Activated effector memory CD4-positive, alpha-beta T cell treated with Interleukin-2 at 50 U/mL for 16 hours (primary cell): ENCODE measurements around the gene ABCF1.

Experiments
- DNase-seq: peaks from one replicate; pipeline ENCODE4 v3.0.0-alpha.2; 2020

ABCF1 gene

DNA sequence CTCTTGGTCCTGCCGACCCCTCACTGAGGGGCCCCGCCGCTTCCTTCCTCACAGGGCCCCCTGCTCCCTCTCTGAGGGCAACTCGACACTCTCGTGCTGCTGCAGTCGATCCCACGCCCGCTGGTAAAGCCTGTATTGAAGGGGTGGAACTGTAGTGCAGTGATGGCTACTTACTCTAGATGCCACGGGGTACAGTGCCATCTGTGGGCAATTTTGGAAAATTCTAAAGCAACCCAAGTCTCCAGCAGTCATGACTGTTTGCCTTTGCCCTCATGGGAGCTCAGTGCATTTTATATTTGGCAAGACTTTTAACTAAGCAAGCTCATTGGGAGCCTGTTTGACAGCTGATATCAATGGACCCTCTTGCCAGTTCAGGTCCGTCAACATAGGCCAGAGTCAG lies 69.2 kb downstream of the ABCF1 start:
- DNase-seq: no peak

DNA sequence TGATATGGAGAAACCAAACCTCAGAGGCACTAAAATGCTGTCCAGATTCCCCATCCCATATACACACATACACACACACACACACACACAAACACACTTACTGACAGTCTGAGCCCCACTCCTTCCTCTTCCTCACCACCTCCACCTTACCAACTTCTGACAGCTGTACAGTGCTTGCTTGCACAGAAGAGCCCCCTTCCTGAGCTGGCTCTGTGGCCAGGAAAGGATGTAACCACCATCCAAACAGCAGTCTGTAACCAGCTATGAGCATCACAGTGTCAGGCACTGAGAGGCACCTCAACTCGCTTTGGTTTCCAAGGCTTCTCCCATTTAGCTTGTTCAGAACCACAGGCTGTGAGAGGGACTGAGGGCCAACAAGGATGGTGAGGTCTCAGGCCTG lies 69.8 kb downstream of the ABCF1 start:
- DNase-seq: no peak
